DND-41 (cell line): ENCODE data around the gene DIRAS3.

Source experiments
- ATAC-seq: fragments of 200-7000 bp; cut with Tn5 transposase; 3 replicates; pipeline ENCODE4 v1.9.1; 2021; ENCODE audit warnings: low read depth; ENCODE audit not compliant: insufficient read depth
- DNase-seq: peaks from one replicate; pipeline ENCODE4 v3.0.0-alpha.2; 2020
- H2AFZ ChIP-seq: 2 replicates; pipeline ENCODE4 v1.6.0; 2012; ENCODE audit warnings: low read depth, low read length
- H3K27ac ChIP-seq: 2 replicates; pipeline ENCODE4 v1.5.1; 2012; ENCODE audit warnings: low read length, inconsistent platforms
- H3K27me3 ChIP-seq: fragments of 200-600 bp; sonication (generic); 2 replicates; pipeline ENCODE4 v1.6.0; 2012; ENCODE audit warnings: low read length, mild to moderate bottlenecking, inconsistent platforms; ENCODE audit not compliant: insufficient read depth, poor library complexity
- H3K36me3 ChIP-seq: 2 replicates; pipeline ENCODE4 v1.5.1; 2012; ENCODE audit warnings: low read length, inconsistent platforms; ENCODE audit not compliant: insufficient read depth
- H3K4me1 ChIP-seq: 2 replicates; pipeline ENCODE4 v1.5.1; 2012; ENCODE audit warnings: mild to moderate bottlenecking, low read length; ENCODE audit not compliant: insufficient read depth
- H3K4me2 ChIP-seq: 2 replicates; pipeline ENCODE4 v1.6.0; 2012; ENCODE audit warnings: mild to moderate bottlenecking, moderate library complexity, low read length, inconsistent platforms; ENCODE audit not compliant: insufficient read depth
- H3K4me3 ChIP-seq, 2 experiments: fragments of 200-600 bp in 1 of 2; shearing (Covaris generic) in 1 of 2; 2 replicates each; pipeline ENCODE4 v1.5.1; 2012 to 2016; ENCODE audit warnings: inconsistent platforms in 2 of 2, low read length in 2 of 2, mild to moderate bottlenecking in 2 of 2, low read depth in 1 of 2, moderate library complexity in 1 of 2
- H3K79me2 ChIP-seq: 2 replicates; pipeline ENCODE4 v1.6.0; 2012; ENCODE audit warnings: low read length, inconsistent platforms; ENCODE audit not compliant: insufficient read depth
- H3K9ac ChIP-seq: 2 replicates; pipeline ENCODE4 v1.6.0; 2012; ENCODE audit warnings: low read depth, mild to moderate bottlenecking, inconsistent platforms, low read length, moderate library complexity
- H3K9me3 ChIP-seq: 2 replicates; pipeline ENCODE4 v1.5.1; 2012; ENCODE audit warnings: low read length, moderate library complexity, mild to moderate bottlenecking, inconsistent platforms; ENCODE audit not compliant: insufficient read depth, severe bottlenecking
- H4K20me1 ChIP-seq: 2 replicates; pipeline ENCODE4 v1.6.0; 2012; ENCODE audit warnings: low read length; ENCODE audit not compliant: insufficient read depth
- CTCF ChIP-seq: IDR thresholded peaks from 2 replicates; pipeline ENCODE4 v1.5.1; 2012; ENCODE audit warnings: borderline replicate concordance, low read length, moderate library complexity, mild to moderate bottlenecking; ENCODE audit not compliant: poor library complexity, severe bottlenecking; ENCODE audit errors: extremely low read depth
- EZH2 ChIP-seq: IDR thresholded peaks from 3 replicates; pipeline ENCODE4 v1.6.1; 2012; ENCODE audit warnings: borderline replicate concordance, low read depth, mild to moderate bottlenecking, moderate library complexity, low read length, inconsistent platforms; ENCODE audit not compliant: severe bottlenecking

Gene DIRAS3

GRCh38 chr1:68036946-68037345, 13.5 kb downstream of the DIRAS3 start:
- no peaks in the 10 kb centered on the region for H3K27me3 ChIP-seq
- H3K4me1 ChIP-seq = no peaks in the 10 kb centered on the region
- H2AFZ ChIP-seq = no peak overlapping the region
- no peaks in the 10 kb centered on the region for H3K36me3 ChIP-seq
- TF ChIP-seq CTCF = no peak
- TF ChIP-seq EZH2 = no peak
- H3K79me2 ChIP-seq = no peaks in the 10 kb centered on the region
- H3K9ac ChIP-seq = no peak overlapping the region
- no peak overlapping the region for H3K27ac ChIP-seq
- no peak for DNase-seq
- no peak overlapping the region for H3K4me2 ChIP-seq
- H4K20me1 ChIP-seq = no peaks in the 10 kb centered on the region
- no peak for ATAC-seq
- H3K9me3 ChIP-seq = no peaks in the 10 kb centered on the region
- H3K4me3 ChIP-seq = no peak overlapping the region

- no peak for TF ChIP-seq CTCF
- no peak for TF ChIP-seq EZH2
- Histone ChIP-seq H3K36me3 (no peaks in the 10 kb centered on the region), H3K9me3 (no peaks in the 10 kb centered on the region), H3K4me2 (no peak overlapping the region), H3K27me3 (no peaks in the 10 kb centered on the region), H3K4me1 (peaks cover 8% of the 10 kb centered on the region; the same call in 1 of the 2 replicates), H2AFZ (no peak overlapping the region), H3K27ac (no peak overlapping the region), H3K4me3 (no peak overlapping the region), H3K79me2 (no peaks in the 10 kb centered on the region), H4K20me1 (no peaks in the 10 kb centered on the region), H3K9ac (no peak overlapping the region)
- ATAC-seq (no peak), DNase-seq (no peak)
These were observed 21.0 kb downstream of the DIRAS3 start for GRCh38 chr1:68029444-68029843.

GRCh38 chr1:68028566-68028965, 21.9 kb downstream of the DIRAS3 start:
- Histone ChIP-seq H3K36me3 (no peaks in the 10 kb centered on the region), H4K20me1 (no peaks in the 10 kb centered on the region), H3K79me2 (no peaks in the 10 kb centered on the region), H2AFZ (no peak overlapping the region), H3K27me3 (no peaks in the 10 kb centered on the region), H3K4me1 (peaks cover 8% of the 10 kb centered on the region; the same call in 1 of the 2 replicates), H3K4me2 (no peak overlapping the region), H3K9me3 (no peaks in the 10 kb centered on the region), H3K27ac (no peak overlapping the region), H3K9ac (no peak overlapping the region), H3K4me3 (no peak overlapping the region)
- no peak for TF ChIP-seq CTCF
- DNase-seq (peak; percentile 41), ATAC-seq (peak; percentile 85)

GRCh38 chr1:68024635-68025338, 25.6 kb downstream of the DIRAS3 start:
- no peak for DNase-seq
- no peak for ATAC-seq
- H3K4me1 ChIP-seq = peaks cover 8% of the 10 kb centered on the region; the same call in 1 of the 2 replicates
- H3K9ac ChIP-seq = no peak overlapping the region
- H3K36me3 ChIP-seq = no peaks in the 10 kb centered on the region
- no peak overlapping the region for H3K4me2 ChIP-seq
- no peak overlapping the region for H3K27ac ChIP-seq
- H3K79me2 ChIP-seq = no peaks in the 10 kb centered on the region
- H3K27me3 ChIP-seq = no peaks in the 10 kb centered on the region
- H4K20me1 ChIP-seq = no peaks in the 10 kb centered on the region
- H2AFZ ChIP-seq = no peak overlapping the region
- no peaks in the 10 kb centered on the region for H3K9me3 ChIP-seq
- H3K4me3 ChIP-seq = no peak overlapping the region
- TF ChIP-seq EZH2 (no peak), CTCF (no peak)
